ENCODE results near the gene BBX. TPM values are rescaled to one million over a fixed set of nuclear protein-coding genes. Genes with fewer than 3 reads are reported as not detected.

The BBX gene
- total RNA-seq, 4 donors from 2014 or later: 26.5 to 45.8 (median 28.0) TPM

DNA sequence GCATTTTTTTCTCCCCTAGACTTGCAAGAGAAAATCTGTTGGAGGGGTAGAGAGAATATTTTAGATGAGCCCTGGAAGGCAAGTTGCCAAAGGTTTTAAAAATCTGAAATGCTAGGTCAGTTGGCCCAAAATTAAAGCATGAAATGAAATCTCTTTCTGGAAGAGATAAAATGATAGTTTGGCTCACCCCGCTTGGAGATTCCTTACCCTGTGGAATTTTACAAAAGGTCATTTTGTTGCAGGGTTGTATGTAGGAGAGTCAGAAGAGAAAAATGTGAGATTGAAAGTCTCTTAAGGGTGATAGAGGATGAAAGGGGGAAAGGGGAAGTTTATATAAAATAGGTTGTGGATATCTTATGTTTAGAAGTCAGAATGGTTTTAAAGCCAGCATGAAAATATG is 290.3 kb downstream of the BBX start:
- 53 to 69% methylated on average over 1 of the region's 1 CpG for WGBS, 2 donors
- intact Hi-C loops (cut with DNase I; ENCODE audit: low total_unique reads): no loop called here
- TF ChIP-seq, protein P1, sequence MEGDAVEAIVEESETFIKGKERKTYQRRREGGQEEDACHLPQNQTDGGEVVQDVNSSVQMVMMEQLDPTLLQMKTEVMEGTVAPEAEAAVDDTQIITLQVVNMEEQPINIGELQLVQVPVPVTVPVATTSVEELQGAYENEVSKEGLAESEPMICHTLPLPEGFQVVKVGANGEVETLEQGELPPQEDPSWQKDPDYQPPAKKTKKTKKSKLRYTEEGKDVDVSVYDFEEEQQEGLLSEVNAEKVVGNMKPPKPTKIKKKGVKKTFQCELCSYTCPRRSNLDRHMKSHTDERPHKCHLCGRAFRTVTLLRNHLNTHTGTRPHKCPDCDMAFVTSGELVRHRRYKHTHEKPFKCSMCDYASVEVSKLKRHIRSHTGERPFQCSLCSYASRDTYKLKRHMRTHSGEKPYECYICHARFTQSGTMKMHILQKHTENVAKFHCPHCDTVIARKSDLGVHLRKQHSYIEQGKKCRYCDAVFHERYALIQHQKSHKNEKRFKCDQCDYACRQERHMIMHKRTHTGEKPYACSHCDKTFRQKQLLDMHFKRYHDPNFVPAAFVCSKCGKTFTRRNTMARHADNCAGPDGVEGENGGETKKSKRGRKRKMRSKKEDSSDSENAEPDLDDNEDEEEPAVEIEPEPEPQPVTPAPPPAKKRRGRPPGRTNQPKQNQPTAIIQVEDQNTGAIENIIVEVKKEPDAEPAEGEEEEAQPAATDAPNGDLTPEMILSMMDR (IDR thresholded peaks at IDR 0.05): no peak
- no peak for TF ChIP-seq POLR2A (IDR thresholded peaks at IDR 0.05)
- DNase-seq (ENCODE audit: low spot score in 2 of 2): no peak
- H3K4me3 ChIP-seq (ENCODE audit: low read depth, poor library complexity, severe bottlenecking): no peak overlapping the region

- DNase-seq (ENCODE audit: low spot score in 2 of 2): no peak
- intact Hi-C loops (cut with DNase I; ENCODE audit: low total_unique reads): no loop called here
- 26 to 38% methylated on average over 6 of the region's 6 CpGs for WGBS, 2 donors
- H3K4me3 ChIP-seq (ENCODE audit: low read depth, poor library complexity, severe bottlenecking): no peak overlapping the region
- TF ChIP-seq, protein P1 (IDR thresholded peaks at IDR 0.05): no peak
- no peak for TF ChIP-seq POLR2A (IDR thresholded peaks at IDR 0.05)
These were observed 293.3 kb downstream of the BBX start for GRCh38 chr3:107816107-107816506.

DNA sequence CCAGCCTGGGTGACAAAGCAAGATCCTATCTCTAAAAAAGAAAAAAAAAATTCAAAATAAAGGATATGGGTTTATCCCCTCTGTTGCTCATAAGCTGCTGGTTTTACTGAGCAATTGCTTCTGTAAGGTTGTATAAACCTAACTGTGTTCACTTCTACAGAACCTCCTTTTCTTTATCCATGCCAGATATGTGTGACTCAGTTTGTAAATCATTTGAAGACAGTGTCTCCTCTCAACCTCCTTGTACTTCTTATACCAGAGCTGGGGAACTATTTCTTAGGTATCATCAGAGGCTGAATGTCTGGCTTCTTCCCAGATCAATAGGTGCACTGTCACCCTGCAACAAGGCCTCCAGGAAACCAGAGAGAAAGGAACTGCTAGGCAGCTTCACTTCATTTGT is 294.3 kb downstream of the BBX start:
- intact Hi-C loops (cut with DNase I; ENCODE audit: low total_unique reads): no loop called here

GRCh38 chr3:107818025-107818424 is 295.3 kb downstream of the BBX start:
- H3K4me3 ChIP-seq (ENCODE audit: low read depth, poor library complexity, severe bottlenecking): no peak overlapping the region
- WGBS, 2 donors: 93 to 96% methylated on average over 1 of the region's 1 CpG
- TF ChIP-seq POLR2A (IDR thresholded peaks at IDR 0.05): no peak
- TF ChIP-seq, protein P1 (IDR thresholded peaks at IDR 0.05): no peak
- intact Hi-C loops (cut with DNase I; ENCODE audit: low total_unique reads): no loop called here
- DNase-seq (ENCODE audit: low spot score in 2 of 2): no peak

More for the DNA sequence above, 294.3 kb downstream of the BBX start:
- DNase-seq (ENCODE audit: low spot score in 2 of 2): no peak
- TF ChIP-seq, protein P1 (IDR thresholded peaks at IDR 0.05): no peak
- no peak for TF ChIP-seq POLR2A (IDR thresholded peaks at IDR 0.05)
- no peak overlapping the region for H3K4me3 ChIP-seq (ENCODE audit: low read depth, poor library complexity, severe bottlenecking)

GRCh38 chr3:107819656-107820055 is 296.9 kb downstream of the BBX start:
- DNase-seq (ENCODE audit: low spot score in 2 of 2): no peak
- intact Hi-C loops (cut with DNase I; ENCODE audit: low total_unique reads): no loop called here
- no peak overlapping the region for H3K4me3 ChIP-seq (ENCODE audit: low read depth, poor library complexity, severe bottlenecking)
- WGBS, 2 donors: 93 to 98% methylated on average over 4 of the region's 4 CpGs
- TF ChIP-seq POLR2A (IDR thresholded peaks at IDR 0.05): no peak
- TF ChIP-seq, protein P1 (IDR thresholded peaks at IDR 0.05): no peak

- no peak overlapping the region for H3K4me3 ChIP-seq (ENCODE audit: low read depth, poor library complexity, severe bottlenecking)
- no peak for DNase-seq (ENCODE audit: low spot score in 2 of 2)
- 85% methylated on average over 4 of the region's 4 CpGs for WGBS, 2 donors
- no peak for TF ChIP-seq POLR2A (IDR thresholded peaks at IDR 0.05)
- TF ChIP-seq, protein P1 (IDR thresholded peaks at IDR 0.05): no peak
- intact Hi-C loops (cut with DNase I; ENCODE audit: low total_unique reads): no loop called here
These were observed 299.5 kb downstream of the BBX start for GRCh38 chr3:107822308-107822707.

Measured in lower leg skin (tissue), 4 donors.